GM19025 (cell line): ENCODE data around the gene CD164.
"Not testable (repeated sequence)": the region's sequence is repeated elsewhere in the genome, so short reads cannot be mapped to it uniquely, and the experiment has no call there.

Experiments used
- ATAC-seq: cut with Tn5 transposase; IDR thresholded peaks from one replicate; pipeline ENCODE4 v1.9.1; 2021; ENCODE audit warnings: mild to moderate bottlenecking, low read depth, moderate library complexity; ENCODE audit not compliant: unreplicated experiment

Gene CD164

GRCh38 chr6:109345986-109346385 is 36.3 kb downstream of the CD164 start:
- ATAC-seq = no peak

- ATAC-seq = no peak
Observed at GRCh38 chr6:109344226-109344625, 38.0 kb downstream of the CD164 start.

- ATAC-seq = no peak
Observed at GRCh38 chr6:109343518-109343917, 38.7 kb downstream of the CD164 start.

GRCh38 chr6:109342911-109343310 is 39.4 kb downstream of the CD164 start:
- ATAC-seq = no peak

- no peak for ATAC-seq
Observed at GRCh38 chr6:109342506-109342905, 39.8 kb downstream of the CD164 start.

- no peak for ATAC-seq
Observed at GRCh38 chr6:109340811-109341210, 41.5 kb downstream of the CD164 start.

GRCh38 chr6:109339906-109340678 is 42.2 kb downstream of the CD164 start:
- no peak for ATAC-seq

- no peak for ATAC-seq
Observed at GRCh38 chr6:109336221-109336961, 45.9 kb downstream of the CD164 start.

GRCh38 chr6:109333870-109334269 is 48.4 kb downstream of the CD164 start:
- ATAC-seq = not testable (repeated sequence)

- no peak for ATAC-seq
Observed at GRCh38 chr6:109332748-109333147, 49.5 kb downstream of the CD164 start.

GRCh38 chr6:109331081-109331480 is 51.2 kb downstream of the CD164 start:
- ATAC-seq = no peak

GRCh38 chr6:109330263-109330662 is 52.0 kb downstream of the CD164 start:
- no peak for ATAC-seq

GRCh38 chr6:109328629-109329028 is 53.6 kb downstream of the CD164 start:
- ATAC-seq = no peak

- ATAC-seq = no peak
Observed at GRCh38 chr6:109327959-109328358, 54.3 kb downstream of the CD164 start.

- no peak for ATAC-seq
Observed at GRCh38 chr6:109327491-109327890, 54.8 kb downstream of the CD164 start.

- ATAC-seq = no peak
Observed at GRCh38 chr6:109326351-109326750, 55.9 kb downstream of the CD164 start.

GRCh38 chr6:109325400-109325801 is 56.9 kb downstream of the CD164 start:
- no peak for ATAC-seq

- ATAC-seq = no peak
Observed at GRCh38 chr6:109323241-109323640, 59.0 kb downstream of the CD164 start.

- no peak for ATAC-seq
Observed at GRCh38 chr6:109322825-109323224, 59.4 kb downstream of the CD164 start.

- ATAC-seq = no peak
Observed at GRCh38 chr6:109321752-109322151, 60.5 kb downstream of the CD164 start.

GRCh38 chr6:109320072-109320471 is 62.2 kb downstream of the CD164 start:
- ATAC-seq = no peak

- ATAC-seq = no peak
Observed at GRCh38 chr6:109318328-109318876, 63.9 kb downstream of the CD164 start.
